Endodermal cell (in vitro differentiated cells): ENCODE measurements around the gene KRTAP12-1. TPM values are rescaled to one million over a fixed set of nuclear protein-coding genes. Genes with fewer than 3 reads are reported as not detected.

Experiments
- DNase-seq: peaks from one replicate; pipeline ENCODE4 v3.0.0-alpha.2; 2017
- H3K27ac ChIP-seq: 2 replicates; pipeline ENCODE4 v1.5.1; 2013; ENCODE audit warnings: mild to moderate bottlenecking, low read depth, low read length, moderate library complexity
- H3K27me3 ChIP-seq: 2 replicates; pipeline ENCODE4 v1.6.1; 2013; ENCODE audit warnings: mild to moderate bottlenecking, low read length, moderate library complexity; ENCODE audit not compliant: insufficient read depth, control insufficient read depth, poor library complexity, severe bottlenecking
- H3K36me3 ChIP-seq: 2 replicates; pipeline ENCODE4 v1.7.0; 2013; ENCODE audit warnings: mild to moderate bottlenecking, low read length, moderate library complexity; ENCODE audit not compliant: control insufficient read depth, insufficient read depth
- H3K4me1 ChIP-seq: one replicate; pipeline ENCODE4 v1.7.0; 2013; ENCODE audit warnings: low read length; ENCODE audit not compliant: control insufficient read depth, insufficient read depth
- H3K4me3 ChIP-seq: 2 replicates; pipeline ENCODE4 v1.5.1; 2013; ENCODE audit warnings: mild to moderate bottlenecking, low read length, moderate library complexity
- H3K9ac ChIP-seq: 2 replicates; pipeline ENCODE4 v1.6.1; 2013; ENCODE audit warnings: mild to moderate bottlenecking, low read length, moderate library complexity; ENCODE audit not compliant: poor library complexity, severe bottlenecking; ENCODE audit errors: extremely low read depth
- H3K9me3 ChIP-seq: 2 replicates; pipeline ENCODE4 v1.6.1; 2013; ENCODE audit warnings: mild to moderate bottlenecking, low read length, moderate library complexity; ENCODE audit not compliant: control insufficient read depth
- H3K27ac Mint-ChIP-seq: 2 replicates; pipeline ENCODE4 v1.8.0; 2020; ENCODE audit warnings: mixed read lengths
- H3K27me3 Mint-ChIP-seq: 2 replicates; pipeline ENCODE4 v1.8.0; 2021; ENCODE audit warnings: mild to moderate bottlenecking, mixed read lengths; ENCODE audit not compliant: insufficient read depth
- H3K36me3 Mint-ChIP-seq: 2 replicates; pipeline ENCODE4 v1.8.0; 2020; ENCODE audit warnings: low read depth, mixed read lengths
- H3K4me1 Mint-ChIP-seq: 2 replicates; pipeline ENCODE4 v1.8.0; 2020; ENCODE audit warnings: mixed read lengths
- H3K4me3 Mint-ChIP-seq: 2 replicates; pipeline ENCODE4 v1.8.0; 2020; ENCODE audit warnings: mild to moderate bottlenecking, moderate library complexity, mixed read lengths
- H3K9me3 Mint-ChIP-seq: 2 replicates; pipeline ENCODE4 v1.8.0; 2020; ENCODE audit warnings: mild to moderate bottlenecking, mixed read lengths
- CTCF ChIP-seq: fragments of 200-600 bp; sonication (generic); conservative IDR thresholded peaks from 2 replicates; pipeline ENCODE4 v1.5.0; 2021; ENCODE audit warnings: antibody characterized with exemption, mild to moderate bottlenecking
- WGBS, 2 experiments: methylation state at CpG; one replicate each; pipeline versions ENCODE4 v1.1.5 to v1.1.7; 2013; ENCODE audit warnings: missing lambda C conversion rate in 2 of 2, mixed read lengths in 1 of 2; ENCODE audit not compliant: insufficient coverage in 1 of 2, insufficient read length in 1 of 2; 5-methylcytosine and 5-hydroxymethylcytosine counted together
- total RNA-seq, 2 donors: library from RNA; stranded (reverse); fragmentation: NEBNext Ultra II Directional in 1 of 2; extraction: Animal tissue kit (Norgen Biotek cat#: 25700) in 1 of 2; gene quantifications; 2 replicates in 1 of 2; 3 replicates in 1 of 2; pipeline ENCODE4 v1.2.1, GENCODE V29; 2021

KRTAP12-1 gene
- total RNA-seq, 2 donors from 2014 or later = not detected

DNA sequence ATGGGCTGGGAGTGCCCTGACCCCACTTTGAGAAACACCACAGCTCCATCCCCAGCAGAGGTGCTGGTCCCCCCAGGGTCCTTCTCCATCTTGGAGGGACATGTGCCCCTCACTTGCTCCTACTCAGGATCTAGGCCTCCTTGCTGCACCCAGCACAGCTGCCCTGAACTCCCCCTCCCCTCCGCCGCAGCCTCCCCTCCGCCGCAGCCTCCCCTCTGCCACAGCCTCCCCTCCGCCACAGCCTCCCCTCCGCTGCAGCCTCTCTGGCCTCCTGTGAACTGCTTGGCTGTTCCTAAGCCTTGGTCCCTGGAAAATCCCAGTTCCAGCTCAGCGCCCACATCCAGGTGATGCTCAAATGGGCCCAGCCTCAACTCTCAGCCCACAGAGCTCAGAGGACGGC lies 45.4 kb upstream of the KRTAP12-1 start:
- Mint-ChIP-seq H3K36me3 (no peaks in the 10 kb centered on the region), H3K4me1 (peaks cover 21% of the 10 kb centered on the region), H3K27ac (no peak overlapping the region), H3K4me3 (no peak overlapping the region), H3K27me3 (peaks cover 32% of the 10 kb centered on the region), H3K9me3 (no peaks in the 10 kb centered on the region)
- Histone ChIP-seq H3K27me3 (peaks cover 8% of the 10 kb centered on the region), H3K4me3 (no peak overlapping the region), H3K9ac (no peak overlapping the region), H3K9me3 (no peaks in the 10 kb centered on the region), H3K4me1 (no peaks in the 10 kb centered on the region), H3K27ac (no peak overlapping the region), H3K36me3 (no peaks in the 10 kb centered on the region)
- no peak for DNase-seq
- no peak for TF ChIP-seq CTCF
- WGBS, 2 experiments = 91 to 100% methylated on average over 2 to 8 of the region's 8 CpGs

- Mint-ChIP-seq H3K4me1 (peaks cover 21% of the 10 kb centered on the region), H3K4me3 (no peak overlapping the region), H3K27ac (no peak overlapping the region), H3K36me3 (no peaks in the 10 kb centered on the region), H3K9me3 (no peaks in the 10 kb centered on the region), H3K27me3 (peaks cover 32% of the 10 kb centered on the region)
- H3K9me3 ChIP-seq = no peaks in the 10 kb centered on the region
- no peaks in the 10 kb centered on the region for H3K4me1 ChIP-seq
- no peak for TF ChIP-seq CTCF
- H3K9ac ChIP-seq = no peak overlapping the region
- WGBS, 2 experiments = 83 to 87% methylated on average over 1 to 6 of the region's 6 CpGs
- no peak overlapping the region for H3K4me3 ChIP-seq
- no peak overlapping the region for H3K27ac ChIP-seq
- peaks cover 8% of the 10 kb centered on the region for H3K27me3 ChIP-seq
- no peak for DNase-seq
- no peaks in the 10 kb centered on the region for H3K36me3 ChIP-seq
These were observed 44.9 kb upstream of the KRTAP12-1 start for GRCh38 chr21:44726826-44727225.

GRCh38 chr21:44724926-44725325 lies 43.0 kb upstream of the KRTAP12-1 start:
- no peak overlapping the region for H3K9ac ChIP-seq
- Mint-ChIP-seq H3K4me1 (peaks cover 9% of the 10 kb centered on the region), H3K4me3 (no peak overlapping the region), H3K36me3 (no peaks in the 10 kb centered on the region), H3K27me3 (peaks cover 26% of the 10 kb centered on the region), H3K9me3 (no peaks in the 10 kb centered on the region), H3K27ac (no peak overlapping the region)
- no peaks in the 10 kb centered on the region for H3K36me3 ChIP-seq
- H3K9me3 ChIP-seq = no peaks in the 10 kb centered on the region
- H3K4me1 ChIP-seq = no peaks in the 10 kb centered on the region
- H3K27me3 ChIP-seq = peaks cover 8% of the 10 kb centered on the region
- H3K27ac ChIP-seq = no peak overlapping the region
- no peak for DNase-seq
- TF ChIP-seq CTCF = no peak
- 95% methylated on average over 14 of the region's 14 CpGs for WGBS, 2 experiments
- no peak overlapping the region for H3K4me3 ChIP-seq
